ENCODE data around the gene FNTB. TPM values are rescaled to one million over a fixed set of nuclear protein-coding genes. Genes with fewer than 3 reads are reported as not detected.
"Not testable (repeated sequence)": the region's sequence is repeated elsewhere in the genome, so short reads cannot be mapped to it uniquely, and the experiment has no call there.

Gene FNTB
- total and polyA plus RNA-seq, 5 donors from 2014 or later: 6.3 to 15.5 (median 7.9) TPM

- Histone ChIP-seq H3K9me3 (ENCODE audit: control insufficient read depth in 2 of 2, low read length in 2 of 2) (no peaks in the 10 kb centered on the region), H3K4me1 (ENCODE audit: control insufficient read depth, insufficient read depth, low read length, poor library complexity, severe bottlenecking) (no peaks in the 10 kb centered on the region), H3K27ac (ENCODE audit: insufficient read depth, low read length, poor library complexity, severe bottlenecking) (no peak overlapping the region), H3K4me3 (ENCODE audit: low read depth, low read length) (no peak overlapping the region), H3K27me3 (ENCODE audit: control insufficient read depth, insufficient read depth, low read length) (no peaks in the 10 kb centered on the region), H3K36me3 (ENCODE audit: control insufficient read depth, insufficient read depth, low read length) (peaks cover 25% of the 10 kb centered on the region)
- H3K9me3 Mint-ChIP-seq: no peaks in the 10 kb centered on the region
- no peak overlapping the region for H3K4me3 Mint-ChIP-seq
- H3K27me3 Mint-ChIP-seq: no peaks in the 10 kb centered on the region
- DNase-seq (no peak), ATAC-seq (ENCODE audit: low read depth in 2 of 2) (no peak)
- peaks cover 44% of the 10 kb centered on the region for H3K36me3 Mint-ChIP-seq
- peak overlapping the region in 1 of 3 donors; percentile 14 for H3K27ac Mint-ChIP-seq
- H3K4me1 Mint-ChIP-seq: peaks cover 0 to 2% (median 0%) of the 10 kb centered on the region in 4 donors
These were observed 40.6 kb downstream of the FNTB start for GRCh38 chr14:65027127-65027799.

- Mint-ChIP-seq H3K27me3 (no peaks in the 10 kb centered on the region), H3K36me3 (peaks cover 54% of the 10 kb centered on the region)
These were observed 42.2 kb downstream of the FNTB start for GRCh38 chr14:65028937-65029336.

GRCh38 chr14:65031321-65031720 is 44.6 kb downstream of the FNTB start:
- H3K36me3 Mint-ChIP-seq: peaks cover 65% of the 10 kb centered on the region
- not testable (repeated sequence) for H3K4me1 ChIP-seq (ENCODE audit: control insufficient read depth, insufficient read depth, low read length, poor library complexity, severe bottlenecking); H3K4me1 Mint-ChIP-seq; H3K27me3 Mint-ChIP-seq; H3K27me3 ChIP-seq (ENCODE audit: control insufficient read depth, insufficient read depth, low read length); H3K27ac ChIP-seq (ENCODE audit: insufficient read depth, low read length, poor library complexity, severe bottlenecking); H3K9me3 Mint-ChIP-seq; H3K9me3 ChIP-seq (ENCODE audit: control insufficient read depth in 2 of 2, low read length in 2 of 2); DNase-seq; H3K4me3 ChIP-seq (ENCODE audit: low read depth, low read length); H3K4me3 Mint-ChIP-seq; ATAC-seq (ENCODE audit: low read depth in 2 of 2); H3K27ac Mint-ChIP-seq
- peaks cover 38% of the 10 kb centered on the region for H3K36me3 ChIP-seq (ENCODE audit: control insufficient read depth, insufficient read depth, low read length)

More at GRCh38 chr14:65028937-65029336, 42.2 kb downstream of the FNTB start:
- no peaks in the 10 kb centered on the region for H3K4me1 ChIP-seq (ENCODE audit: control insufficient read depth, insufficient read depth, low read length, poor library complexity, severe bottlenecking)
- no peaks in the 10 kb centered on the region for H3K9me3 ChIP-seq (ENCODE audit: control insufficient read depth in 2 of 2, low read length in 2 of 2)
- no peaks in the 10 kb centered on the region for H3K9me3 Mint-ChIP-seq
- H3K27ac Mint-ChIP-seq: peak overlapping the region in 1 of 3 donors; percentile 33
- peaks cover 35% of the 10 kb centered on the region for H3K36me3 ChIP-seq (ENCODE audit: control insufficient read depth, insufficient read depth, low read length)
- no peaks in the 10 kb centered on the region for H3K27me3 ChIP-seq (ENCODE audit: control insufficient read depth, insufficient read depth, low read length)
- H3K4me3 ChIP-seq (ENCODE audit: low read depth, low read length): no peak overlapping the region
- ATAC-seq (ENCODE audit: low read depth in 2 of 2) (no peak), DNase-seq (no peak)
- H3K4me3 Mint-ChIP-seq: no peak overlapping the region
- H3K27ac ChIP-seq (ENCODE audit: insufficient read depth, low read length, poor library complexity, severe bottlenecking): no peak overlapping the region
- H3K4me1 Mint-ChIP-seq: peaks cover 0 to 2% (median 0%) of the 10 kb centered on the region in 4 donors

GRCh38 chr14:65032319-65032718 is 45.6 kb downstream of the FNTB start:
- H3K4me1 Mint-ChIP-seq: peaks cover 0 to 7% (median under 1%) of the 10 kb centered on the region in 4 donors
- no peak overlapping the region for H3K4me3 Mint-ChIP-seq
- H3K27me3 Mint-ChIP-seq: no peaks in the 10 kb centered on the region
- ATAC-seq (ENCODE audit: low read depth in 2 of 2) (no peak), DNase-seq (no peak)
- no peaks in the 10 kb centered on the region for H3K9me3 Mint-ChIP-seq
- Histone ChIP-seq H3K27me3 (ENCODE audit: control insufficient read depth, insufficient read depth, low read length) (no peaks in the 10 kb centered on the region), H3K27ac (ENCODE audit: insufficient read depth, low read length, poor library complexity, severe bottlenecking) (no peak overlapping the region), H3K4me3 (ENCODE audit: low read depth, low read length) (no peak overlapping the region), H3K4me1 (ENCODE audit: control insufficient read depth, insufficient read depth, low read length, poor library complexity, severe bottlenecking) (no peaks in the 10 kb centered on the region), H3K36me3 (ENCODE audit: control insufficient read depth, insufficient read depth, low read length) (peaks cover 33% of the 10 kb centered on the region), H3K9me3 (ENCODE audit: control insufficient read depth in 2 of 2, low read length in 2 of 2) (no peaks in the 10 kb centered on the region)
- peaks cover 55% of the 10 kb centered on the region for H3K36me3 Mint-ChIP-seq
- peak overlapping the region in 1 of 3 donors; percentile 23 for H3K27ac Mint-ChIP-seq

- Histone ChIP-seq H3K9me3 (ENCODE audit: control insufficient read depth in 2 of 2, low read length in 2 of 2) (no peaks in the 10 kb centered on the region), H3K27me3 (ENCODE audit: control insufficient read depth, insufficient read depth, low read length) (no peaks in the 10 kb centered on the region), H3K4me1 (ENCODE audit: control insufficient read depth, insufficient read depth, low read length, poor library complexity, severe bottlenecking) (no peaks in the 10 kb centered on the region), H3K27ac (ENCODE audit: insufficient read depth, low read length, poor library complexity, severe bottlenecking) (no peak overlapping the region), H3K36me3 (ENCODE audit: control insufficient read depth, insufficient read depth, low read length) (peaks cover 24% of the 10 kb centered on the region), H3K4me3 (ENCODE audit: low read depth, low read length) (no peak overlapping the region)
- Mint-ChIP-seq H3K9me3 (no peaks in the 10 kb centered on the region), H3K27ac (peak overlapping the region in 1 of 3 donors; percentile 61), H3K27me3 (no peaks in the 10 kb centered on the region), H3K4me1 (peaks cover 0 to 7% (median under 1%) of the 10 kb centered on the region in 4 donors), H3K36me3 (peaks cover 48% of the 10 kb centered on the region), H3K4me3 (no peak overlapping the region)
- ATAC-seq (ENCODE audit: low read depth in 2 of 2) (no peak), DNase-seq (no peak)
These were observed 46.5 kb downstream of the FNTB start for GRCh38 chr14:65033181-65033580.

GRCh38 chr14:65034021-65034420 is 47.3 kb downstream of the FNTB start:
- H3K27me3 Mint-ChIP-seq: no peaks in the 10 kb centered on the region
- Histone ChIP-seq H3K4me1 (ENCODE audit: control insufficient read depth, insufficient read depth, low read length, poor library complexity, severe bottlenecking) (no peaks in the 10 kb centered on the region), H3K36me3 (ENCODE audit: control insufficient read depth, insufficient read depth, low read length) (peaks cover 22% of the 10 kb centered on the region), H3K27ac (ENCODE audit: insufficient read depth, low read length, poor library complexity, severe bottlenecking) (no peak overlapping the region), H3K27me3 (ENCODE audit: control insufficient read depth, insufficient read depth, low read length) (no peaks in the 10 kb centered on the region), H3K4me3 (ENCODE audit: low read depth, low read length) (no peak overlapping the region), H3K9me3 (ENCODE audit: control insufficient read depth in 2 of 2, low read length in 2 of 2) (no peaks in the 10 kb centered on the region)
- no peak overlapping the region for H3K4me3 Mint-ChIP-seq
- ATAC-seq (ENCODE audit: low read depth in 2 of 2) (no peak), DNase-seq (no peak)
- no peaks in the 10 kb centered on the region for H3K9me3 Mint-ChIP-seq
- H3K27ac Mint-ChIP-seq: peak overlapping the region in 1 of 3 donors; percentile 46
- peaks cover 0 to 11% (median under 1%) of the 10 kb centered on the region in 4 donors for H3K4me1 Mint-ChIP-seq
- H3K36me3 Mint-ChIP-seq: peaks cover 47% of the 10 kb centered on the region

- H3K27me3 ChIP-seq (ENCODE audit: control insufficient read depth, insufficient read depth, low read length): no peaks in the 10 kb centered on the region
- Mint-ChIP-seq H3K9me3 (no peaks in the 10 kb centered on the region), H3K4me1 (peaks cover 0 to 11% (median 2%) of the 10 kb centered on the region in 4 donors), H3K27me3 (no peaks in the 10 kb centered on the region), H3K27ac (peak overlapping the region in 1 of 3 donors; percentile 58), H3K36me3 (peaks cover 37% of the 10 kb centered on the region), H3K4me3 (no peak overlapping the region)
- no peak overlapping the region for H3K27ac ChIP-seq (ENCODE audit: insufficient read depth, low read length, poor library complexity, severe bottlenecking)
- no peak overlapping the region for H3K4me3 ChIP-seq (ENCODE audit: low read depth, low read length)
- no peaks in the 10 kb centered on the region for H3K4me1 ChIP-seq (ENCODE audit: control insufficient read depth, insufficient read depth, low read length, poor library complexity, severe bottlenecking)
- DNase-seq: no peak
- ATAC-seq (ENCODE audit: low read depth in 2 of 2): no peak
- H3K9me3 ChIP-seq (ENCODE audit: control insufficient read depth in 2 of 2, low read length in 2 of 2): no peaks in the 10 kb centered on the region
- peaks cover 17% of the 10 kb centered on the region for H3K36me3 ChIP-seq (ENCODE audit: control insufficient read depth, insufficient read depth, low read length)
These were observed 48.4 kb downstream of the FNTB start for GRCh38 chr14:65035049-65035448.

GRCh38 chr14:65038966-65039365 is 52.3 kb downstream of the FNTB start:
- H3K4me1 Mint-ChIP-seq: peaks cover 0 to 11% (median 2%) of the 10 kb centered on the region in 4 donors
- no peak overlapping the region for H3K4me3 ChIP-seq (ENCODE audit: low read depth, low read length)
- no peak overlapping the region for H3K4me3 Mint-ChIP-seq
- no peak for DNase-seq
- peak overlapping the region in 1 of 3 donors; percentile 78 for H3K27ac Mint-ChIP-seq
- peaks cover 39% of the 10 kb centered on the region for H3K36me3 Mint-ChIP-seq
- no peak for ATAC-seq (ENCODE audit: low read depth in 2 of 2)
- H3K36me3 ChIP-seq (ENCODE audit: control insufficient read depth, insufficient read depth, low read length): peaks cover 21% of the 10 kb centered on the region
- no peaks in the 10 kb centered on the region for H3K27me3 ChIP-seq (ENCODE audit: control insufficient read depth, insufficient read depth, low read length)
- H3K9me3 Mint-ChIP-seq: no peaks in the 10 kb centered on the region
- H3K9me3 ChIP-seq (ENCODE audit: control insufficient read depth in 2 of 2, low read length in 2 of 2): no peaks in the 10 kb centered on the region
- H3K27me3 Mint-ChIP-seq: no peaks in the 10 kb centered on the region
- H3K27ac ChIP-seq (ENCODE audit: insufficient read depth, low read length, poor library complexity, severe bottlenecking): no peak overlapping the region
- no peaks in the 10 kb centered on the region for H3K4me1 ChIP-seq (ENCODE audit: control insufficient read depth, insufficient read depth, low read length, poor library complexity, severe bottlenecking)

Measured in CD4-positive, CD25-positive, alpha-beta regulatory T cell (primary cell).